Measurements from ENCODE around the gene MAML1.

DNA sequence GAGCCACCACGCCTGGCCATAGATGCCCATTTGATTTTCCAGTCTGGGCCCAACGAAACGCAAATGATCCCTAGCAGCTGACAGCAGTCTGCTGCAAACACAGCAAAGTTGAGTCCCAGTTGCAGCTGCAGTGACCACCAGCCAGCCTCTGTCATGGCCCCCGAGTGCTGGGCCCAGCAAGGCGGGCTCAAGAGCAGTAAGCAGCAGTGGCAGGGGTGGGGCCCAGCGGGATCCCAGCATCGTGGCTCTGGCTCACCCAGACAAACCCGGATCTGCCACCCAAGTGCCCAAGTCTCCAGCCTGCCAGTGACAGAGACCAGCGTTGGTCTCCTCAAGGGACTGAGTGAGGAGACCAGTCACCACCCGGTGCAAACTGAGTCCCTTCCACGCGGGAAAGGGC is 54.2 kb downstream of the MAML1 start:
- TF ChIP-seq TOX (CRISPR knock-in tag; IDR thresholded peaks at IDR 0.05; ENCODE audit: borderline replicate concordance) = no peak
- TF ChIP-seq RARB (CRISPR knock-in tag; IDR thresholded peaks at IDR 0.05) = no peak
- TF ChIP-seq GLIS3 (CRISPR knock-in tag; IDR thresholded peaks at IDR 0.05) = no peak
- TF ChIP-seq ZC3H10 (CRISPR knock-in tag; IDR thresholded peaks at IDR 0.05) = no peak
- no peak for TF ChIP-seq ZNF8 (CRISPR knock-in tag; IDR thresholded peaks at IDR 0.05)

All from SK-N-SH treated with all-trans-retinoic acid at 6 μM for 48 hours (cell line).